ENCODE data around the gene KRT27. TPM values are rescaled to one million over a fixed set of nuclear protein-coding genes. Genes with fewer than 3 reads are reported as not detected.
A peak's percentile ranks its signal among the peaks of the same experiment; 100 is the strongest.
"Not testable (repeated sequence)": the region's sequence is repeated elsewhere in the genome, so short reads cannot be mapped to it uniquely, and the experiment has no call there.

The KRT27 gene
- total RNA-seq, 1 donor from 2014 or later = not detected

DNA sequence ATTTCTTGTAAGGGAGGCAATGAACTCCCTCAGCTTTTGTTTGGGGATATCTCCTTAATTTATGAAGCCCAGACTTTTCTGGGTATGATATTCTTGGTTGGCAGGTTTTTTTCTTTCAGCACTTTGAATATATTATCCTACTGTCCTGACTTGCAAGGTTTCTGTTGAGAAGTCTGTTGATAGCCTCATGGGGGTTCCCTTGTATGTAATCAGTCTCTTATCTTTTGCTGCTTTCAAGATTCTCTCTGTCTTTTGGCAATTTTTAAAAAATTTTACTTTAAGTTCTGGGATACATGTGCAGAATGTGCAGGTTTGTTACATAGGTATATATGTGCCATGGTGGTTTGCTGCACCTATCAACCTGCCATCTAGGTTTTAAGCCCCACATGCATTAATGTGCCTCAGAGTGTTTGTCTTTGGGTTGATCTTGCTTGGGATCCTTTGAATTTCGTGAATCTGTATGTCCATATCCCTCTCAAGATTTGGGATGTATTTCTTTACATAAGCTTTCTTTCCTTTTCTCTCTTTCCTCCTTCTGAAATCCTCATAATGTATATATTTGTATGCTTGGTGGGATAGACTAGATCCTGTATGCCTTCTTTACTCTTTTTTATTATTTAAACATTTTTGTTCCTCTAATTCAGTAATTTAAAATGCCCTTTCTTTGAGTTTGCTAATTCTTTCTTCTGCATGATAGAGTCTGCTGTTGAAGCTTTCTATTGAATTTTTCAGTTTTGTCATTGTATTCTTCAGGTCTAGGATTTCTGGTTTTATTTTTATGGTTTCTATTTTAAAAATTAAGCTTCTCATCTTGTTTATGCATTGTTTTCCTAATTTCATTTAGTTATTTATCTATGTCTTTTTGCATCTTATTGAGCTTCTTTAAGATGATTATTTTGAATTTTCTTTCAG lies 22.0 kb downstream of the KRT27 start:
- TF ChIP-seq, protein P1, sequence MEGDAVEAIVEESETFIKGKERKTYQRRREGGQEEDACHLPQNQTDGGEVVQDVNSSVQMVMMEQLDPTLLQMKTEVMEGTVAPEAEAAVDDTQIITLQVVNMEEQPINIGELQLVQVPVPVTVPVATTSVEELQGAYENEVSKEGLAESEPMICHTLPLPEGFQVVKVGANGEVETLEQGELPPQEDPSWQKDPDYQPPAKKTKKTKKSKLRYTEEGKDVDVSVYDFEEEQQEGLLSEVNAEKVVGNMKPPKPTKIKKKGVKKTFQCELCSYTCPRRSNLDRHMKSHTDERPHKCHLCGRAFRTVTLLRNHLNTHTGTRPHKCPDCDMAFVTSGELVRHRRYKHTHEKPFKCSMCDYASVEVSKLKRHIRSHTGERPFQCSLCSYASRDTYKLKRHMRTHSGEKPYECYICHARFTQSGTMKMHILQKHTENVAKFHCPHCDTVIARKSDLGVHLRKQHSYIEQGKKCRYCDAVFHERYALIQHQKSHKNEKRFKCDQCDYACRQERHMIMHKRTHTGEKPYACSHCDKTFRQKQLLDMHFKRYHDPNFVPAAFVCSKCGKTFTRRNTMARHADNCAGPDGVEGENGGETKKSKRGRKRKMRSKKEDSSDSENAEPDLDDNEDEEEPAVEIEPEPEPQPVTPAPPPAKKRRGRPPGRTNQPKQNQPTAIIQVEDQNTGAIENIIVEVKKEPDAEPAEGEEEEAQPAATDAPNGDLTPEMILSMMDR (conservative IDR thresholded peaks at IDR 0.05; ENCODE audit: low read depth, low read length) = no peak
- H3K4me3 ChIP-seq (ENCODE audit: low read depth, low read length) = no peak overlapping the region
- DNase-seq (ENCODE audit: low read depth) = no peak

DNA sequence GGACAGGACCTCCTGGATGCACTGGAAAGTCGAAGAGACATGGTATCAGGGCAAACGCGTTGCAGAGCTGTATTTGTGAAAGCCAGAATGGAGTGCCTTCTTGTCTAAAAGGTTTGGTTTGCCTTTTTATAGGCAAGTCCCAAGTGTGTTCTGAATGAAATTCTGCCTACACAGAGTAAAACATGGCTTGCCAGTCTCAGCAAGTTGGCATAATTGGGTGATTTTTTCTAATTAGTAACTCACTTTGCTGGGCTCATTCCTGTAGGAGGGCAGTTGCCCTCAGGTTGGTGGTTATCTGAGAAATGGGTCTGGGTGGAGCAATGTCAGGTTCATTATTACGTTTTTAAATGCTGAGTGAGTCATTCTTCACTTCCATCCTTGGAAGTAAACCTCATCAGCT lies 27.1 kb downstream of the KRT27 start, which contains the start of gene KRT25:
KRT25 (minus strand) TSS at position 101 of the 400 bp plus-strand sequence; CDS start at position 41, 60 bp downstream.
- H3K4me3 ChIP-seq (ENCODE audit: low read depth, low read length) = no peak within 1 kb of the TSS
- TF ChIP-seq, protein P1 (conservative IDR thresholded peaks at IDR 0.05; ENCODE audit: low read depth, low read length) = no peak
- no peak for DNase-seq (ENCODE audit: low read depth)

DNA sequence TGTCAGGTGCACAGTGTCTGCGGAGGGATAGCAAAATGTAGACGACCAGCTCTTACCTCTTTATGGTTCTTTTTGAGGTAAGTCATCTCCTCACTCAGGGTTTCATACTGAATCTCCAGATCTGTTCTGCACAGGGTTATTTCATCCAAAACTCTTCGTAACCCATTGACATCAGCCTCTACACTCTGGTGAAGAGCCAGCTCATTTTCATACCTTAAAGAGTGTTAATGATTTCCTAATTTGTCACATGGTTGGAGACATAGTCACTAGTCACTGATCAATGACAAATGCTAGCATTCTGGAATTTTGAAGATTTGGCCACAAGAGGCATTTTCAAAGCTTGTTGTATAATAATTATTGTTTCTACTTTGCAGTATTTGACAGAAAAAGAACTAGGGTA lies 28.5 kb downstream of the KRT27 start:
- peak; percentile 33 for DNase-seq (ENCODE audit: low read depth)
- TF ChIP-seq, protein P1 (conservative IDR thresholded peaks at IDR 0.05; ENCODE audit: low read depth, low read length) = no peak

DNA sequence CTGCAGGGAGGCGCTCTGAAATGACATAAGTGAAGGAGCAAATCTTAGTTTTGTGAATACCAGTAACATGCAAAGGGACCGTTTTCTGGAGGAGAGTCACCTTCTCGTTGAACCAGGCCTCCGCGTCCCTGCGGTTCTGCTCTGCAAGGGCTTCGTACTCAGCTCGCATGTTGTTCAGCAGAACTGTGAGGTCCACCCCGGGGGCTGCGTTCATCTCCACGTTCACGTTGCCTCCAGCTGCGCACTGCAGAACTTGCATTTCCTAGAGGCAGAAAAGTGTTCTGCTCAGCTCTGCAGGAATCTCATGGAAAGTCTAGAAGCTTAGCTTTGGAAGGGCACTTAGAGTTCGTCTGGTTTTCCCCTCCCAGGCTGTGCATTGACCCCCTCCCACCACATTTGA lies 31.3 kb downstream of the KRT27 start:
- TF ChIP-seq, protein P1 (conservative IDR thresholded peaks at IDR 0.05; ENCODE audit: low read depth, low read length) = no peak
- H3K4me3 ChIP-seq (ENCODE audit: low read depth, low read length) = no peak overlapping the region
- DNase-seq (ENCODE audit: low read depth) = no peak

More for the DNA sequence above, 28.5 kb downstream of the KRT27 start:
- H3K4me3 ChIP-seq (ENCODE audit: low read depth, low read length) = no peak overlapping the region

DNA sequence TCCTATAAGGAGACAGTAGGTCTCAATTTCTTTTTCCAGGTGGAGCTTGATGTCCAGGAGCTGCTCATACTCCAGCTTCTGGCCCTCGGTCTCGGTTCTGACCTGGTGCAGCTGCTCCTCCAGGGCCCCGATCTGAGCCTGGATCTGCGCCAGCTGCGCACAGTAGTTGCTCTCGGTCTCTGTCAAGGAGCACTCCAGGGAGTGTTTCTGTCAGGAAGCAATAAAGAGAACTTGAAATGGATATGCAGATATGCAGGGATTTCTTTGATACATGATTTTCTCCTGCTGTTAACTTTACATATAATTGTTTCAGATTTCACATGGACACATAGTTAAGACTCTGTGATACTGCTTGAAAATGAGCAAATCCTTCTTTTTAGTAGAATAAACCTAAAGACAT lies 32.0 kb downstream of the KRT27 start:
- DNase-seq (ENCODE audit: low read depth) = no peak
- TF ChIP-seq, protein P1 (conservative IDR thresholded peaks at IDR 0.05; ENCODE audit: low read depth, low read length) = no peak
- H3K4me3 ChIP-seq (ENCODE audit: low read depth, low read length) = no peak overlapping the region

DNA sequence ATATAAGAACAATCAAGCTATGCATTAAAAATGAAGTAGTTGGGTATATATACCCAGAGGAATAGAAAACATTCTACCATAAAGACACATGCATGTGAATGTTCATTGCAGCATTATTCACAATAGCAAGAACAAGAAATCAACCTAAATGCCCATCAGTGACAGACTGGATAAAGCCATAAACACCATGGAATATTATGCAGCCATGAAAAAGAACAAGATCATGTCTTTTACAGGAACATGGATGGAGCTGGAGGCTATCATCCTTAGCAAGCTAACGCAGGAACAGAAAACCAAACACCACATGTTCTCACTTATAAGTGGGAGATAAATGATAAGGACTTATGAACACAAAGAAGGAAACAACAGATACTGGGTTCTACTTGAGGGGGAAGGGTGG lies 33.7 kb downstream of the KRT27 start:
- not testable (repeated sequence) for DNase-seq (ENCODE audit: low read depth); H3K4me3 ChIP-seq (ENCODE audit: low read depth, low read length)

DNA sequence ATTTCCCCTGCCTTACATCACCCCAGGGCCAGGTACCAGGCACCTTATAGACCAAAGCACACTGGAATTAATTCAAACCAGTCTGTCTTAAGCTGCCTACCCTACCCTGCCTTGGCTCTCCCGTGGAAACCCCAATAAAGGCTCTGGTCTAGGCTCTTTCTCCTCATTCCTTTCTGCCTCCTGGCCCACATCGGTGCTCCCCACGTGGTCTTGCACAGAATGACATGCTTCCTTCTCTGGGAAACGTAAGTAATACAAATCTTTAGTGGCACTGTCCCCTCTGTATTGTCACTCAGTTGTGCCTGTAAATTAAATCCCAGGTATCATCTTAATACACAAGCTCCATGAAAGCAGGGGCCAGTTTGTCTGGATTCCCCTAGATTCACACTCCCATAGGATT lies 43.8 kb downstream of the KRT27 start:
- H3K4me3 ChIP-seq (ENCODE audit: low read depth, low read length) = no peak overlapping the region
- DNase-seq (ENCODE audit: low read depth) = no peak
- TF ChIP-seq, protein P1 (conservative IDR thresholded peaks at IDR 0.05; ENCODE audit: low read depth, low read length) = no peak

Measured in epithelial cell of proximal tubule (primary cell).